Measurements from ENCODE around the gene MAP3K13.

GRCh38 chr3:185337231-185337816 lies 25.6 kb upstream of the MAP3K13 start:
- no peak for TF ChIP-seq CTCF (conservative IDR thresholded peaks at IDR 0.05 in 1 of 2, IDR thresholded peaks at IDR 0.05 in 1 of 2; ENCODE audit: low read depth in 1 of 2, low read length in 2 of 2)
- TF ChIP-seq EZH2 (IDR thresholded peaks at IDR 0.05; ENCODE audit: low read length, missing control alignments): no peak

Data from fibroblast of lung (primary cell).